IMR-90 (cell line): ENCODE results near the gene EXOC6B. TPM values are rescaled to one million over a fixed set of nuclear protein-coding genes. Genes with fewer than 3 reads are reported as not detected.

Source experiments
- ATAC-seq: fragments of 200-7000 bp; cut with Tn5 transposase; 2 replicates; pipeline ENCODE4 v1.9.1; 2020; ENCODE audit warnings: low read depth, mild to moderate bottlenecking, moderate library complexity
- BruUV-seq: library from RNA; stranded (reverse); fragments of 400-500 nt; replicated peaks from 2 replicates; lab custom pipeline; 2021; lab: Mats Ljungman, UMichigan
- CTCF ChIA-PET: fragments of 300-600 bp; formaldehyde crosslinking; extraction: SDS; loops from one replicate; lab custom pipeline; 2021; ENCODE audit warnings: antibody characterized with exemption; lab: Yijun Ruan, JAX
- POLR2A ChIA-PET: fragments of 300-600 bp; sonication (Branson Sonifier 250); formaldehyde crosslinking; loops from one replicate; lab custom pipeline; 2022; ENCODE audit warnings: antibody characterized with exemption; ENCODE audit not compliant: unreplicated experiment; lab: Charles Lee
- DNase-seq: peaks from one replicate; pipeline ENCODE4 v3.0.0; 2013
- H2AFZ ChIP-seq: replicated peaks from 2 replicates; pipeline ENCODE3; 2013; ENCODE audit warnings: low read length, mild to moderate bottlenecking; ENCODE audit not compliant: poor library complexity
- H2AK5ac ChIP-seq: 2 replicates; pipeline ENCODE4 v1.6.1; 2013; ENCODE audit warnings: low read depth, low read length, inconsistent platforms
- H2AK9ac ChIP-seq: replicated peaks from 2 replicates; pipeline ENCODE3; 2013; ENCODE audit warnings: mild to moderate bottlenecking, low read depth, low read length, moderate library complexity; ENCODE audit not compliant: poor library complexity
- H2BK120ac ChIP-seq: 2 replicates; pipeline ENCODE4 v1.6.1; 2013; ENCODE audit warnings: low read depth, low read length, inconsistent platforms
- H2BK15ac ChIP-seq: 3 replicates; pipeline ENCODE4 v1.6.1; 2013; ENCODE audit warnings: low read depth, low read length, inconsistent platforms
- H2BK20ac ChIP-seq: 2 replicates; pipeline ENCODE4 v1.6.1; 2013; ENCODE audit warnings: low read depth, mild to moderate bottlenecking, inconsistent platforms, low read length, moderate library complexity
- H2BK5ac ChIP-seq: 2 replicates; pipeline ENCODE4 v1.6.1; 2013; ENCODE audit warnings: mild to moderate bottlenecking, low read depth, low read length, inconsistent platforms; ENCODE audit not compliant: poor library complexity, severe bottlenecking
- H3K14ac ChIP-seq: replicated peaks from 2 replicates; pipeline ENCODE4 v1.6.1; 2013; ENCODE audit warnings: low read depth, low read length, inconsistent platforms
- H3K18ac ChIP-seq: 2 replicates; pipeline ENCODE4 v1.6.1; 2013; ENCODE audit warnings: low read depth, low read length, control low read depth
- H3K23ac ChIP-seq: 2 replicates; pipeline ENCODE4 v1.6.1; 2013; ENCODE audit warnings: low read depth, low read length, inconsistent platforms
- H3K27ac ChIP-seq: 2 replicates; pipeline ENCODE4 v1.5.1; 2013; ENCODE audit warnings: mild to moderate bottlenecking, control low read depth, low read length; ENCODE audit not compliant: insufficient read depth
- H3K27me3 ChIP-seq: 2 replicates; pipeline ENCODE4 v1.6.1; 2013; ENCODE audit warnings: low read length; ENCODE audit not compliant: control insufficient read depth, insufficient read depth
- H3K36me3 ChIP-seq: 2 replicates; pipeline ENCODE4 v1.6.1; 2013; ENCODE audit warnings: low read length, mixed read lengths; ENCODE audit not compliant: control insufficient read depth, insufficient read depth
- H3K4ac ChIP-seq: 2 replicates; pipeline ENCODE4 v1.6.1; 2013; ENCODE audit warnings: low read depth, low read length, inconsistent platforms
- H3K4me1 ChIP-seq: 2 replicates; pipeline ENCODE4 v1.6.1; 2013; ENCODE audit warnings: low read length, mixed read lengths; ENCODE audit not compliant: control insufficient read depth, insufficient read depth
- H3K4me2 ChIP-seq: 2 replicates; pipeline ENCODE4 v1.6.1; 2013; ENCODE audit warnings: low read depth, mild to moderate bottlenecking, control low read depth, low read length, moderate library complexity
- H3K4me3 ChIP-seq: 2 replicates; pipeline ENCODE4 v1.5.1; 2013; ENCODE audit warnings: low read depth, mild to moderate bottlenecking, control low read depth, low read length, moderate library complexity; ENCODE audit not compliant: insufficient read depth
- H3K56ac ChIP-seq: 2 replicates; pipeline ENCODE4 v1.6.1; 2013; ENCODE audit warnings: low read length, inconsistent platforms; ENCODE audit not compliant: insufficient read depth; ENCODE audit errors: extremely low read depth
- H3K79me1 ChIP-seq, 2 experiments: 2 replicates each; pipeline ENCODE4 v1.6.1; 2013; ENCODE audit warnings: low read length in 2 of 2, inconsistent platforms in 1 of 2, low read depth in 1 of 2
- H3K9ac ChIP-seq: 2 replicates; pipeline ENCODE4 v1.6.1; 2013; ENCODE audit warnings: low read depth, low read length, control low read depth
- H3K9me1 ChIP-seq: 2 replicates; pipeline ENCODE4 v1.6.1; 2013; ENCODE audit warnings: low read length, inconsistent platforms; ENCODE audit not compliant: insufficient read depth
- H3K9me3 ChIP-seq: 2 replicates; pipeline ENCODE4 v1.6.1; 2013; ENCODE audit warnings: low read length; ENCODE audit not compliant: control insufficient read depth, insufficient read depth
- H4K20me1 ChIP-seq: 2 replicates; pipeline ENCODE4 v1.6.1; 2013; ENCODE audit warnings: low read length, inconsistent platforms; ENCODE audit not compliant: insufficient read depth
- H4K5ac ChIP-seq: 2 replicates; pipeline ENCODE4 v1.6.1; 2013; ENCODE audit warnings: mild to moderate bottlenecking, low read depth, low read length, control low read depth
- H4K8ac ChIP-seq, 2 experiments: 2 replicates each; pipeline ENCODE4 v1.6.1; 2013; ENCODE audit warnings: low read depth in 2 of 2, low read length in 2 of 2, control low read depth in 1 of 2, inconsistent platforms in 1 of 2
- H4K91ac ChIP-seq: 2 replicates; pipeline ENCODE4 v1.6.1; 2013; ENCODE audit warnings: low read depth, low read length, inconsistent platforms; ENCODE audit not compliant: insufficient read depth
- BHLHE40 ChIP-seq: fragments of 150-350 bp; IDR thresholded peaks from 2 replicates; pipeline ENCODE4 v1.6.1; 2016; ENCODE audit warnings: mild to moderate bottlenecking, low read depth, low read length
- CEBPB ChIP-seq: IDR thresholded peaks from 2 replicates; pipeline ENCODE4 v1.6.1; 2012; ENCODE audit warnings: low read depth, low read length, improper control_type of control experiment
- CHD1 ChIP-seq: IDR thresholded peaks from 2 replicates; pipeline ENCODE4 v1.6.1; 2012; ENCODE audit warnings: low read depth, low read length, improper control_type of control experiment
- FOS ChIP-seq: fragments of 150-350 bp; IDR thresholded peaks from 2 replicates; pipeline ENCODE4 v1.6.1; 2016; ENCODE audit warnings: low read depth, low read length
- MAFK ChIP-seq: IDR thresholded peaks from 2 replicates; pipeline ENCODE4 v1.6.1; 2012; ENCODE audit warnings: low read depth, low read length, improper control_type of control experiment
- MAZ ChIP-seq: IDR thresholded peaks from 2 replicates; pipeline ENCODE4 v1.6.1; 2012; ENCODE audit warnings: low read depth, mild to moderate bottlenecking, low read length, improper control_type of control experiment, moderate library complexity, borderline replicate concordance
- MXI1 ChIP-seq: IDR thresholded peaks from 2 replicates; pipeline ENCODE4 v1.6.1; 2012; ENCODE audit warnings: low read depth, mild to moderate bottlenecking, low read length, moderate library complexity, borderline replicate concordance
- NFE2L2 ChIP-seq: fragments of 150-350 bp; IDR thresholded peaks from 2 replicates; pipeline ENCODE4 v1.6.1; 2016; ENCODE audit warnings: low read depth, mild to moderate bottlenecking, low read length
- POLR2A ChIP-seq: IDR thresholded peaks from 2 replicates; pipeline ENCODE4 v1.6.1; 2012; ENCODE audit warnings: mild to moderate bottlenecking, low read depth, low read length
- RAD21 ChIP-seq: IDR thresholded peaks from 2 replicates; pipeline ENCODE4 v1.6.1; 2012; ENCODE audit warnings: low read length, improper control_type of control experiment
- RCOR1 ChIP-seq: IDR thresholded peaks from 2 replicates; pipeline ENCODE4 v1.6.1; 2012; ENCODE audit warnings: mild to moderate bottlenecking, low read length, improper control_type of control experiment; ENCODE audit not compliant: insufficient replicate concordance
- RFX5 ChIP-seq: IDR thresholded peaks from 2 replicates; pipeline ENCODE4 v1.8.0; 2012; ENCODE audit warnings: low read depth, mild to moderate bottlenecking, low read length, moderate library complexity
- SMC3 ChIP-seq: fragments of 150-350 bp; IDR thresholded peaks from 2 replicates; pipeline ENCODE4 v1.6.1; 2016; ENCODE audit warnings: low read depth, mild to moderate bottlenecking, antibody characterized with exemption, low read length, moderate library complexity
- WGBS, 2 experiments: methylation state at CpG; one replicate each; pipeline versions ENCODE4 v1.1.5 to v1.1.7; 2013; ENCODE audit warnings: missing lambda C conversion rate in 2 of 2; ENCODE audit not compliant: insufficient read length in 1 of 2; ENCODE audit errors: extremely low coverage in 2 of 2; 5-methylcytosine and 5-hydroxymethylcytosine counted together
- dilution Hi-C: fragments of 300-500 bp; cut with HindIII; formaldehyde crosslinking; loops from one replicate; pipeline ENCODE4 v1.14.3; 2018; ENCODE audit warnings: low sequenced_read_pairs; ENCODE audit not compliant: unreplicated experiment
- in situ Hi-C: fragments of 300-500 bp; cut with MboI; formaldehyde crosslinking; loops from 3 replicates; pipeline ENCODE4 v1.14.3; 2019; ENCODE audit warnings: low sequenced_read_pairs, inconsistent platforms, mixed read lengths
- intact Hi-C: fragments of 100-400 bp; cut with micrococcal nuclease; formaldehyde crosslinking; loops from 2 replicates; pipeline ENCODE4 v1.10.0; 2022
- polyA plus RNA-seq, 3 experiments: library from polyadenylated mRNA; depleted of rRNA; stranded (reverse); fragments of >200 nt; gene quantifications; 2 replicates each; pipeline ENCODE4 v1.2.3, GENCODE V29; 2012; ENCODE audit warnings: low replicate concordance in 1 of 3
- total RNA-seq: library from RNA; depleted of rRNA; stranded (reverse); fragments of >200 nt; gene quantifications from 2 replicates; pipeline ENCODE4 v1.2.3, GENCODE V29; 2012
- TF ChIP-seq, protein P1 (sequence below): fragments of 150-350 bp; IDR thresholded peaks from 2 replicates; pipeline ENCODE4 v1.6.1; 2016; ENCODE audit warnings: low read depth, mild to moderate bottlenecking, low read length, moderate library complexity, borderline replicate concordance
- TF ChIP-seq, protein P2 (sequence below): fragments of 150-350 bp; IDR thresholded peaks from 2 replicates; pipeline ENCODE4 v1.6.1; 2017; ENCODE audit warnings: mild to moderate bottlenecking, antibody characterized with exemption, low read length, low read depth
- TF ChIP-seq, protein P3 (sequence below): conservative IDR thresholded peaks from 2 replicates; pipeline ENCODE4 v1.5.1; 2012; ENCODE audit warnings: mild to moderate bottlenecking, low read depth, low read length, improper control_type of control experiment

EXOC6B gene
- total and polyA plus RNA-seq, 2 of the 4 experiments (the other 2 are of a cell fraction): 10.2 to 29.4 TPM

DNA sequence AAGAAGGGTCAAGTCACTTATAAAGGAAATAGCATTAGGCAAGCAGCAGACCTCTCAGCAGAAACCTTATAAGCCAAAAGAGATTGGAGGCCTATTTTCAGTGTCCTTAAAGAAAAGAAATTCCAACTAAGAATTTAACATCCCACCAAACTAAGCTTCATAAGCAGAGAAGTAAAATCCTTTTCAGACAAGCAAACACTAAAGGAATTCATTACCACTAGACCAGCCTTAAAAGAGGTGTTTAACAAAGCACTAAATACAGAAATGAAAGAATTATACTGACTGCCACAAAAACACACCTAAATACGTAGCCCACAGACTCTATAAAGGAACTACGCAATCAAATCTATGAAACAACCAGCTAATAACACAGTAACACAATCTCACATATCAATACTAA is 160.4 kb downstream of the EXOC6B start:
- H3K4me3 ChIP-seq: no peak overlapping the region
- no peak overlapping the region for H3K4me2 ChIP-seq
- no peak overlapping the region for H3K18ac ChIP-seq
- no peaks in the 10 kb centered on the region for H4K20me1 ChIP-seq
- H3K14ac ChIP-seq: no peak overlapping the region
- no peaks in the 10 kb centered on the region for H3K9me1 ChIP-seq
- no peaks in the 10 kb centered on the region for H3K4me1 ChIP-seq
- no peak overlapping the region for H2BK20ac ChIP-seq
- peaks cover 2% of the 10 kb centered on the region; the same call in 1 of the 2 replicates for H3K9me3 ChIP-seq
- H2BK15ac ChIP-seq: no peak overlapping the region
- CTCF ChIA-PET: no interaction called here
- no peak overlapping the region for H2BK120ac ChIP-seq
- H4K91ac ChIP-seq: no peak overlapping the region
- TF ChIP-seq, protein P1, sequence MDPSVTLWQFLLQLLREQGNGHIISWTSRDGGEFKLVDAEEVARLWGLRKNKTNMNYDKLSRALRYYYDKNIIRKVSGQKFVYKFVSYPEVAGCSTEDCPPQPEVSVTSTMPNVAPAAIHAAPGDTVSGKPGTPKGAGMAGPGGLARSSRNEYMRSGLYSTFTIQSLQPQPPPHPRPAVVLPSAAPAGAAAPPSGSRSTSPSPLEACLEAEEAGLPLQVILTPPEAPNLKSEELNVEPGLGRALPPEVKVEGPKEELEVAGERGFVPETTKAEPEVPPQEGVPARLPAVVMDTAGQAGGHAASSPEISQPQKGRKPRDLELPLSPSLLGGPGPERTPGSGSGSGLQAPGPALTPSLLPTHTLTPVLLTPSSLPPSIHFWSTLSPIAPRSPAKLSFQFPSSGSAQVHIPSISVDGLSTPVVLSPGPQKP: no peak
- TF ChIP-seq MAFK (no peak), RFX5 (no peak), RCOR1 (no peak), SMC3 (no peak), POLR2A (no peak), MXI1 (no peak), NFE2L2 (no peak), MAZ (no peak), CHD1 (no peak), RAD21 (no peak), BHLHE40 (no peak), CEBPB (no peak), FOS (no peak)
- TF ChIP-seq, protein P2, sequence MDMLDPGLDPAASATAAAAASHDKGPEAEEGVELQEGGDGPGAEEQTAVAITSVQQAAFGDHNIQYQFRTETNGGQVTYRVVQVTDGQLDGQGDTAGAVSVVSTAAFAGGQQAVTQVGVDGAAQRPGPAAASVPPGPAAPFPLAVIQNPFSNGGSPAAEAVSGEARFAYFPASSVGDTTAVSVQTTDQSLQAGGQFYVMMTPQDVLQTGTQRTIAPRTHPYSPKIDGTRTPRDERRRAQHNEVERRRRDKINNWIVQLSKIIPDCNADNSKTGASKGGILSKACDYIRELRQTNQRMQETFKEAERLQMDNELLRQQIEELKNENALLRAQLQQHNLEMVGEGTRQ: no peak
- TF ChIP-seq, protein P3, sequence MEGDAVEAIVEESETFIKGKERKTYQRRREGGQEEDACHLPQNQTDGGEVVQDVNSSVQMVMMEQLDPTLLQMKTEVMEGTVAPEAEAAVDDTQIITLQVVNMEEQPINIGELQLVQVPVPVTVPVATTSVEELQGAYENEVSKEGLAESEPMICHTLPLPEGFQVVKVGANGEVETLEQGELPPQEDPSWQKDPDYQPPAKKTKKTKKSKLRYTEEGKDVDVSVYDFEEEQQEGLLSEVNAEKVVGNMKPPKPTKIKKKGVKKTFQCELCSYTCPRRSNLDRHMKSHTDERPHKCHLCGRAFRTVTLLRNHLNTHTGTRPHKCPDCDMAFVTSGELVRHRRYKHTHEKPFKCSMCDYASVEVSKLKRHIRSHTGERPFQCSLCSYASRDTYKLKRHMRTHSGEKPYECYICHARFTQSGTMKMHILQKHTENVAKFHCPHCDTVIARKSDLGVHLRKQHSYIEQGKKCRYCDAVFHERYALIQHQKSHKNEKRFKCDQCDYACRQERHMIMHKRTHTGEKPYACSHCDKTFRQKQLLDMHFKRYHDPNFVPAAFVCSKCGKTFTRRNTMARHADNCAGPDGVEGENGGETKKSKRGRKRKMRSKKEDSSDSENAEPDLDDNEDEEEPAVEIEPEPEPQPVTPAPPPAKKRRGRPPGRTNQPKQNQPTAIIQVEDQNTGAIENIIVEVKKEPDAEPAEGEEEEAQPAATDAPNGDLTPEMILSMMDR: no peak
- H3K56ac ChIP-seq: no peak overlapping the region
- dilution Hi-C loops (no loop called here), in situ Hi-C loops (no loop called here), intact Hi-C loops (no loop called here)
- H4K5ac ChIP-seq: no peak overlapping the region
- H4K8ac ChIP-seq: no peak overlapping the region
- H2AK5ac ChIP-seq: no peak overlapping the region
- H3K79me1 ChIP-seq: peaks cover 5 to 20% of the 10 kb centered on the region in 2 experiments
- H3K27ac ChIP-seq: no peak overlapping the region
- no TSS peak for BruUV-seq
- no peak overlapping the region for H2AK9ac ChIP-seq
- H2AFZ ChIP-seq: no peak overlapping the region
- H3K23ac ChIP-seq: no peak overlapping the region
- ATAC-seq (no peak), DNase-seq (no peak)
- H3K4ac ChIP-seq: no peak overlapping the region
- no peaks in the 10 kb centered on the region for H3K27me3 ChIP-seq
- WGBS, 2 experiments: no CpG with 5 or more reads among the region's 2 CpGs
- POLR2A ChIA-PET: no interaction called here
- H3K9ac ChIP-seq: no peak overlapping the region
- no peaks in the 10 kb centered on the region for H3K36me3 ChIP-seq
- no peak overlapping the region for H2BK5ac ChIP-seq
